Stimulated activated CD4-positive, alpha-beta T cell treated with anti-CD3 and anti-CD28 coated beads, Interleukin-4, amount 100 ng/mL, for 24 hours (primary cell): Measurements from ENCODE around the gene HDLBP.

Source experiments
- DNase-seq: peaks from one replicate; pipeline ENCODE4 v3.0.0-alpha.2; 2020

Gene HDLBP

DNA sequence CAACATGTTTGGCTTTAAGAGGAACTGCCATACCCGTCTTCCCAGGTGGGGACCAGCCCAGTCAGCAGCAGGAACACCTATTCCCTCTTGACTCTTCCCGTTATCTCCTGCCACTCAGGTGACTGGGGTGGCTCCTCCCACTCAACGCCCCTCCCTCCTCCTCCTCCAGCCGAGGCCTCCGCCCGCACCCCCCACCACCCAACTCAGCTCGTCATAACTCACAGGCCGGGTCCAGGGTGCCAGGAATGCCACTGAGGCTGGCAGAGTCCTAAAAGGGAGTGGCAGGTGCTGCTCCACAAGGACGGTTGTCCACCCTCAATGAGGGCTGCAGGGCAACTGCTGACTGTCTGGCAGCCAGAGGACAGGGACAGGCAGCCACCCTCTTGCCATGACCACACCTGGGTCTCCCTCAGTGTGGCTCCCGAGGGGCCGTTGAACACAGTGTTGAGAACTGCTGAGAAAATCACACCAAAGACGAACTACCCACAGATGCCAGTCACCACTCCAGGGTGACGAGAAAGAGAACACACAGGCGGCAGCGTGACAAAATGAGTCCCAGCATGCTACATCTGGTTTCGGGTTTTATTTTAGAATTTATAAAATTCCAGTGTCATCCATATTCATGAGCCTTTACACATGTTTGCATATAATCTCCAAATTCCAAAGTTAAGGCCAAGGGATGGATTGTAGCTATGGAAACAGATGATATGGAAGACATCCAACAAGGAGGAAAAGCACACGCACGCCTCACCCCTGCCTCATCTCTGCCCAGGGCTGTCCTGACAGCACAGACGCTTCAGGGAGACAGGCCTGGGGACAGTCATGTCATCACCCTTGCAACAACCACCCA lies 88.5 kb downstream of the HDLBP start:
- DNase-seq = no peak

GRCh38 chr2:241225983-241226382 lies 89.5 kb downstream of the HDLBP start:
- DNase-seq = no peak

GRCh38 chr2:241225545-241225944 lies 89.9 kb downstream of the HDLBP start:
- no peak for DNase-seq

- DNase-seq = no peak
Measured at GRCh38 chr2:241224851-241225438, 90.5 kb downstream of the HDLBP start.

- DNase-seq = no peak
Measured at GRCh38 chr2:241224018-241224850, 91.2 kb downstream of the HDLBP start.

GRCh38 chr2:241223211-241224017 lies 92.1 kb downstream of the HDLBP start:
- DNase-seq = no peak

DNA sequence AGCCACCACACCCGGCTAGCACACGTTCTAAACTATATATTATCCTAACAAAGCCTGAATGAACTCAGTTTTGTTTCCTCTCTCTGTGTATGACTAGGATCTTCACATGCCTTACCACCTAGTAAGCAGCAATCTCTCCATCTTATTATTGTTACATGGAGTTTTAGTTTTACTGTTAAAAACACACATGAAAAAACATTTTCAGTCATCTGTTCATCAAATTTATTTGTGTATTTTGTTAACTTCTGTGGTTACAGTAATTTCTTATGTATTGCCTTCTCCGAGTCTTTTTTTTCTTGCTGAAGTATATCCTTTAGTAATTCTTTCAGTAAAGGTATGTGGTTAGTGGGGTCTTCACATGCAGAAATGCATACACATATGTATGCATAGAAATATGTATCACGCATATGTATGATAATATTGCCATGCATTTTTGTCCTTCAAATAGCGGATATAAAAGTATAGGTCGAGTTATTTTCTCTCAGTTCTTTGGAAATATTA lies 95.6 kb downstream of the HDLBP start:
- no peak for DNase-seq

- DNase-seq = no peak
Measured at GRCh38 chr2:241219030-241219382, 96.5 kb downstream of the HDLBP start.

- DNase-seq = peak; percentile 30
Measured at GRCh38 chr2:241218131-241219029, 97.1 kb downstream of the HDLBP start.

DNA sequence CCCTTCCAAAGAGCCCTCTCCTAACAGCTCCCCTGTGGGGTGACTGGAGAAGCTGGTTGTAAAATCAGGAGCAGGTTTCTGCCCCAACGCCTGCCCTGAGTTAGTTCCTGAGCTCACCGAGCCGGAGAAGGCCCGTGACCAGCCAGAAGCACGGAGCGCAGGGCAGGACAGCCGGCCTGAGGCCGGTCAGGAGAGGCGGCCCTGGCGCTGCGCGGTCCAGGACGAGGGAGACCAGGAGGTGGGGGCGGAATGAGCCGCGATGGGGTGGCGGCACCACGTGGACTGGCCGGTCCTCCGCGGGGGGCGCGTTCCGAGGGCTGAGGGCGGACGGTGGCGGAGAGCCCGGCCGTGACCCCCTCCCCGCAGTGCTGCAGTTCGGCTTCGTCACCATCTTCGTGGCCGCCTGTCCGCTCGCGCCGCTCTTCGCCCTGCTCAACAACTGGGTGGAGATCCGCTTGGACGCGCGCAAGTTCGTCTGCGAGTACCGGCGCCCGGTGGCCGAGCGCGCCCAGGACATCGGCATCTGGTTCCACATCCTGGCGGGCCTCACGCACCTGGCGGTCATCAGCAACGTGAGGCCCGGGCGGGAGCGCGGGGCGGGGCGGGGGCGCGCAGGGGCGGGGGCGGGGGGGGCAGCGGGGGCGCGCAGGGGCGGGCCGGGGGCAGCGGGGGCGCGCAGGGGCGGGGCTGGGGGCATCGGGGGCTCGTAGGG lies 98.0 kb downstream of the HDLBP start:
- peak; percentile 28 for DNase-seq

- DNase-seq = no peak
Measured at GRCh38 chr2:241216211-241216761, 99.2 kb downstream of the HDLBP start.

DNA sequence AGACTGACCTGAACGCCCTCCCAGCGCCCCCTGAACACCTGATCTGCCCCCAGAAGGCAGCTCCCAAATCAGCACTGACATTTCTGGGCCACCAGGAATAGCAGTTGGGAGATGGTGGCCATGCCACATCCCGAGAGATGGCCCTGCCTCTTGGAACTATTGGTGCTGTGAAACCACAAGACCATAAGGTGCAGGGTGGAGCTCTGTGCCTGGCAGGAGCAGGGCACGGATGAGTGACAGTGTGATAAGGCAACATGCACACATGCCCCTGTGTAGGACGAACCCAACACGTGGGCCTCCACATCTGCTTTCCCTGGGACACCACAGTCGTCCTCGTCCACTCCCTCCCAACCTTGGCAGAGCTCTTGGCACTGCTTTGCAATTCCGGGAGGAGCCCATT lies 100.1 kb downstream of the HDLBP start:
- DNase-seq = no peak

- DNase-seq = no peak
Measured at GRCh38 chr2:241214766-241215165, 100.7 kb downstream of the HDLBP start.

DNA sequence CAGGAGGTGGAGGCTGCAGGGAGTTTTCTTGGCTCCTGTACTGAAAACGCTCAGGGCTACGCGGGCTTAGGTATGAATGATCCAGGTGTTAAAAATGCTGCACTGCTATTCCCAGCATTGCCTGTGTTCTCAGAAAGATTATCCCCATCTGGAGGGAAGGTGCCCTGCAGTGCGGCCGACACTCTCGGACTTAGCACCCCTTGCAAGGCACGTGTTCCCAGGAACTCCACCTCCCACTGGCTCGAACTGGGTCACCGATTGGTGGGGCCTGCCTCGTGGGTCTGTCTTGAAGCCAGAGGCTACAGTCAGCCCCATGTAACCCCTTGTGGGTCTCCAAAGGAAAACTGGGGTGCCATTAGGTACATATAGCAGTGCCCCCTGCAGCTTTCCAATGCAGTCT lies 101.3 kb downstream of the HDLBP start:
- DNase-seq = no peak

DNA sequence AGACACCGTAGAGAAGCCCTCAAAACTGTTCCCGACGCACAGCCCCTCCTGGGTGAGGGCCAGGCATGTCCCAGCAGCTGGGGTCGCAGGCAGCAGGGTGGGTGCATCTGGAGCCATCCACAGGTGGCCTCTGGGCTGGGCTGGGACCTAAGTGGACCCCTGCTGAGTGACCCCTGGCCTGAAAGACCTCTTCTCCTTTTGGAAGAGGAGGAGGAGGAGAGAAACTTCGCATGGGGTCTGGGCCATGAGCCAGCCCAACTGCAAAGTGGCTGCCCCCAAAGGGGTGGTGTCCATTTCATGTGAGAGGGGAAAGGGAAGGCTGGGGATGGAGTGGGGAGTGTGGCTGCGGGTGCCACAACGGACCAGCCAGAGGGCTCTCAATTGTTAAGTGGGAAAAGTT lies 101.9 kb downstream of the HDLBP start:
- no peak for DNase-seq

GRCh38 chr2:241213041-241213440 lies 102.4 kb downstream of the HDLBP start:
- DNase-seq = no peak

DNA sequence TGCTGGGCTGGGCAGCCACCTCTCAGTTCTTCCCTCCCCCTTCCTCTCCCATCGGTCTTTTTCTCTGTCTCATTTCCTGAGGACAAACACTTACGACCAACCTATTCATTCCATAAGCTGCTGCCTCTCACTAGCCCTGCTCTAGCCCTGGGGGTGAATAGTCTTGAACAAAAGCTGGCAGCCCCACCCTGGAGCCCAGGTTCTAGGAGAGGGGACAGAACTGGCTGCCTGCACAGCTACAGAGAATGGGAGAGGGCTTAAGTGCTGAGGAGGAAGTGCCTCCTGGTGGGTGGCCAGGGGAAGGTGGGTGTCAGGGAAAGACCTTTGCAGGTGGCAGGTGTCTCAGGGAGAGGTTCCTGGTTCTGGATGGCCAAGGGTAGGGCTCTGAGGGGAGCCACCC lies 104.2 kb downstream of the HDLBP start:
- DNase-seq = no peak

GRCh38 chr2:241209271-241209670 lies 106.2 kb downstream of the HDLBP start:
- DNase-seq = no peak

DNA sequence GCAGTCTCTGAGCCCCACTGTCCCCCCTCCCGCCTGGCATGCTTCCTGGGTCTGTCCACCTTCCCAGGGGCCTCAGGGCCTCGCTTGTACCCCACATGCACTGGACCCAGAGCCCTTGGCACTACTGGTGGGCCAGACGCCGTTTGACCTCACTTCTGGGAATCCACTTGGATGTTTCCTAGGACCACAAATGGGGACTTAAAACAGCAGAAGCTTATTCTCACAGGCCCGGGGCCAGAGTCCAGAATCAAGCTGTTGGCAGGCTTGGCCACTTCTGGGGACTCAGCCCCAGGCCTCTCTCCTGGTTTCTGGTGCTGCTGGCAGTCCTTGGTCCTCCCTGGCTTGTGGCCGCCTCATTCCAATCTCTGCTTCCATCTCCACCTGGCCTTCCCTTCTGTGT lies 107.4 kb downstream of the HDLBP start:
- no peak for DNase-seq

- no peak for DNase-seq
Measured at GRCh38 chr2:241207641-241208040, 107.8 kb downstream of the HDLBP start.

GRCh38 chr2:241207151-241207550 lies 108.3 kb downstream of the HDLBP start:
- no peak for DNase-seq
